CD4-positive, alpha-beta T cell treated with Interleukin-17A for 4 hours (primary cell): Measurements from ENCODE around the gene LCE3E.
"Not testable (repeated sequence)": the region's sequence is repeated elsewhere in the genome, so short reads cannot be mapped to it uniquely, and the experiment has no call there.

Experiments used
- DNase-seq: peaks from one replicate; pipeline ENCODE4 v3.0.0-alpha.2; 2020; ENCODE audit warnings: mixed read lengths

Gene LCE3E, protein sequence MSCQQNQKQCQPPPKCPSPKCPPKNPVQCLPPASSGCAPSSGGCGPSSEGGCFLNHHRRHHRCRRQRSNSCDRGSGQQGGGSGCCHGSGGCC

DNA sequence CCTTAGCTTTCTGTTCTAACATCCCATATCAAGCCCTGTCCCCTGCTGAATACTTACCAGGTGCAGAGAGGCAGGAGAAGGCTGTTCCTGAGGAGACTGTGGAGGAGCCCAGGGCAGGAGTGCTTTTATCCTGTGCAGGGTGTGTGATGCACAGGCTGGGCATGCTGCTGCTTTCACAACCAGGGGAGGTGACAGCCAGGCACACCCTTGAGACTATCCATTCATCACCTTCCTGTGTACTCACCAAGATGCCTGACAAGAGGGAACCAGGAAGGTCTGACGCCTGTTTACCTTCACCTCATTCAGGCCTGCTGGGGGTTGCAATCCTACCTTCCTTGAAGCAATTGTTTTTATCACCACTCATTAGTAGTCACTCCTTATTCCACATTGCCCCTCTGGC lies at the start of gene LCE3E:
TSS of gene LCE3E (minus strand) at position 100 of the 400 bp plus-strand sequence. CDS start 572 bp downstream, outside the sequence.
- no peak for DNase-seq

DNA sequence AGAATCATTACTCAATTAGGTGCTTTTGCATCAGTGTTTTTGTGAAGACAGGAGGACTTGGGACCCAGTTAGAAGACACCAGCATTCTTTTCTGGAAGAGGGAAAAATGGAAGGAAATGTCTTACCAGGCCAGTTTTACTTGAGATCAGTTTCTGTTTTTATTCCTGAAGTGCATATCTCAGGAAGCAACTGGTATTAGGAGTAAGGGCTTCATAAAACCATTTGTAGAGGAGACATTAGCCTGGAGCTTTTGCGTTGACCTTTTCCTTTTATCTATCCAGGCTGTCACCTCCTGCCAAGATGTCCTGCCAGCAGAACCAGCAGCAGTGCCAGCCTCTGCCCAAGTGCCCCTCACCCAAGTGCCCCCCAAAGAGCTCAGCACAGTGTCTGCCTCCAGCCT lies 46.9 kb upstream of the LCE3E start, which contains the start of gene LCE3B:
TSS of gene LCE3B (plus strand) at position 301 of the 400 bp plus-strand sequence. CDS start at position 301, 0 bp downstream.
- DNase-seq: no peak

DNA sequence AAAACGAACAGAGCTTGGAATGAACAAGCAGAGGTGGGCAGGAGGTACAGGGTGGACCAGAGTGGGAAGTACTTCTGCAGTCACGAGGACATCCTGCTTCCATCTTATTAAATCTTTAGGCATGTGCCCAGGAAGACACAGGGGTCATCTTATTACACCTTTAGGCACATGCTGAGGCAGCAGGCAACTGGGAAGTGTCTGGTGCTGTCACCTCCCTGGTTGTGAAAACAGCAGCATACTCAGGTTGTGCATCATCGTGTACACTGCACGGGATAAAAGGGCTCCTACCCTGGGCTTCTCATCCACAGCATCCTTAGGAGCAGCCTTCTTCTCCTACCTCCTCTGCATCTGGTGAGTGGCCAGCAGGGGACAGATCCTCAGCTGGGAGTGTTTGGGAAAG lies 33.4 kb upstream of the LCE3E start, which contains the start of gene LCE3C:
TSS of gene LCE3C (plus strand) at position 301 of the 400 bp plus-strand sequence. CDS start 498 bp downstream, outside the sequence.
- DNase-seq: no peak

DNA sequence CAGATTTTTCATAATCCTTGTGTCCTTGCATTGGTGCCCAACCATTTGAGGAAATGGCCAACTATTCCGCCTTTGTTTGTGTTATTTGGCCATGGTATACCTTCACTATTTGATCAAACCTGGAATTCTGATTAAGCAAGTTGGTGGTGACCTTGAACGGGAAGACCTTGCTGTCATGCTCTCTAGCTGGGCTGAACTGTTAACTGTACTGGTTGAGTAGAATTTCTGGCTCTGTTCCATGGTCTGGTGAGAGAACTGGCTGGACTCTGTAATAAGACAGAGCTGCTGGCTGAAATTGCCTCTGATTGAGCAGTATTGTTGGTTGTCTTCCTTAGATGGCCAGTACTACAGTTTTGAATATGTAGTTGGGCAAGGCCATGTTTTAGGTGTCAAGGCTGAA lies 30.4 kb upstream of the LCE3E start:
- no peak for DNase-seq

DNA sequence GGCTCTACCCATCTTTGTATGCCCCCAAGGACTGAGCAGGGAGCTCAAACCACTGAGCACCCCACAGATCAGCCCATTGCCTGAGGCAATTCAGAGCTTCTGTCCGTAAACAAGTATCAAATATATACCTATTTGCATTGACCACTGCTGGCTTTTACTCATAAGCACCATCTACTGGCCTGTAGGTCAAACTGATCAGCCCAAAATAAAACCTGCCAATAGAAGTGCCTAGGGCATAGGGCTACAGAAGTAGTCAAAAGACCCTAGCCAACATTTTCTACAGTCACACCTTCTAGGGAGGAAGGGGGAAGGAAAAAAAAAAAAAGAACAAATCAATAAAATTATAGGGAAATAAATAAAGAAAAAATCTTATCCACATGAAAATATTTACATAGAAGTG lies 19.0 kb upstream of the LCE3E start:
- no peak for DNase-seq

DNA sequence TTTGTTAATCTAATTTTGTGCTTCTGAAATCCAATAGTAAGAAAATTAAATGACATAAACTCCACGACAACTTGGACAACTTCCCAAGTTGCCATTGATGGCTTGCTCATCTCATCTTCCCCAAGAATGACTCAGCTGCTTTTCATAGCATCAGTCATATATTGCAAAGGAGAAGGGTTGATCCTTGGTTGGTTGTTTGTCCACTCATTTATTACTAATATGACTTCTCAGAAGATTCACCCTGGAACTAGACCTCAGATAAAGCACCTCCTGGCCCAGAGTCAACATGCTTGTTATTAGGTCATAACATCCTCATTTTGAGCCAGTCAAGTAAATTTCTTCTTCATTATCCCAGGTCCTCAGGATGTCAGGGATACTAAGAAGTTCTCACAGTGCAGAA lies 16.1 kb upstream of the LCE3E start:
- no peak for DNase-seq

DNA sequence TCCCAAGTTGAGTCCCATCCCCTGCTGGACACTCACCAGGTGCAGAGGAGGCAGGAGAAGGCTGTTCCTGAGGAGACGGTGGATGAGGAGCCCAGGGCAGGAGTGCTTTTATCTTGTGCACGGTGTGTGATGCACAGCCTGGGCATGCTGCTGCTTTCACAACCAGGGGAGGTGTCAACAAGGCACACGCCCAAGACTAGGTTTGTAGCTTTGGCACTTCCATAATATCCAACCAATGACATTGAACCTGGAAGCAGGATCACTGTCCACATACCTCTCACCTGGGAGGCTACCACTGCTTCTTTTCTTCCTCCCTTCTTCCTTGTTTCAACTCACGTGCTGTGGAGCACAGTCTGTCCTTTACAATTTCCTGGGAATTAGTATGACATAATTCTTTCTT lies 13.9 kb upstream of the LCE3E start, which contains the start of gene LCE3D:
TSS of gene LCE3D (minus strand) at position 84 of the 400 bp plus-strand sequence. CDS start 580 bp downstream, outside the sequence.
- no peak for DNase-seq

DNA sequence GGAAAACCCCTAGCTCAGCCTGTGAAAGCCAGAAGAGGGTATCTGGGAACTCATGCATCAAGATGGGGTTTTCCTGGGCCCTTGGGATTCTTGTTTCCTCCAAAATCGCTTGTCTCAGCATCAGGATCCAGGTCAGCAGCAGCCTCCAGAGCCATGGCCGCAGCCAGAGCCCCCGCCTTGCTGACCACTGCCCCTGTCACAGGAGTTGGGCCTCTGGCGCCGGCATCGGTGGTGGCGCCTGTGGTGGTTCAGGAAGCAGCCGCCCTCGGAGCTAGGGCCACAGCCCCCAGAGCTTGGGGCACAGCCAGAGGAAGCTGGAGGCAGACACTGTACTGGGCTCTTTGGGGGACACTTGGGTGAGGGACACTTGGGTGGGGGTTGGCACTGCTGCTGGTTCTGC lies 12.9 kb upstream of the LCE3E start:
- not testable (repeated sequence) for DNase-seq

DNA sequence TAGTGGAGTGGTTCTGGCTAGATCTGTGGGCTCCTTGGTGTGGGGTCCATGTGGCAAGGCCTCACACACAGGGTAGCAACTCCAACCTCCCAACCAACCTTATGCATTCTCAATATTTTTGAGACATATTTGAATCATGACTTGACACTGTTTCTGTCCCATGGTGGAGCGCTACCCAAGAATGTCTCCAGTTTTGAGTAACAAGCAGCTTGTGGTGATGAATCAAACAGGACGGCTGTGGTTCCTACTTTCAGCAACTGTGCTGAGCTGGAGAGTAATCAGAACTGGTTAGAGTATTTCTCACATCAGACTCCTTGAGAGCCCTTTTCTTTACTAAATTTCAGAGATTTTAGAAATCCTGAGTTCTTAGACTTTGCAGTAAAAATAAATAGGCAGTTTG lies 10.6 kb upstream of the LCE3E start:
- DNase-seq: no peak

DNA sequence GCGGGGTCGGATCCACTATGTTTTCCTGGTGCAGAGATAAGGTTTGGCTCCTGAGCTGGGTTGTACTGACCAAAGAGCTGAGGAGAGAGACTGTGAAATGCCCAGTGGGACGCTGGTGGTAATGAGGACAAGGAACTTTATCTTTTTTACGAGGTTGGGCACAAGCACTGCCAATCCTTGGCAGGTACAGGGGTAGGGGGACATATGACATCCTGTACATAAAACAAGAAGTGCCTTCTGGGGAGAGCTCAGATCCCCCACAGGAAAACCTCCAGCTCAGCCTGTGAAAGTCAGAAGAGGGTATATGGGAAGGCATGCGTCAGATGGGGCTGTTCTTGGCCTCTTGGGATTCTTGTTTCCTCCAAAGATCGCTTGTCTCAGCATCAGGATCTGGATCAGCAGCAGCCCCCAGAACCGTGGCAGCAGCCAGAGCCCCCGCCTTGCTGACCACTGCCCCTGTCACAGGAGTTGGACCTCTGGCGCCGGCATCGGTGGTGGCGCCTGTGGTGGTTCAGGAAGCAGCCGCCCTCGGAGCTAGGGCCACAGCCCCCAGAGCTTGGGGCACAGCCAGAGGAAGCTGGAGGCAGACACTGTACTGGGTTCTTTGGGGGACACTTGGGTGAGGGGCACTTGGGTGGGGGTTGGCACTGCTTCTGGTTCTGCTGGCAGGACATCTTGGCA lies 905 bp downstream of the LCE3E start:
- no peak for DNase-seq

DNA sequence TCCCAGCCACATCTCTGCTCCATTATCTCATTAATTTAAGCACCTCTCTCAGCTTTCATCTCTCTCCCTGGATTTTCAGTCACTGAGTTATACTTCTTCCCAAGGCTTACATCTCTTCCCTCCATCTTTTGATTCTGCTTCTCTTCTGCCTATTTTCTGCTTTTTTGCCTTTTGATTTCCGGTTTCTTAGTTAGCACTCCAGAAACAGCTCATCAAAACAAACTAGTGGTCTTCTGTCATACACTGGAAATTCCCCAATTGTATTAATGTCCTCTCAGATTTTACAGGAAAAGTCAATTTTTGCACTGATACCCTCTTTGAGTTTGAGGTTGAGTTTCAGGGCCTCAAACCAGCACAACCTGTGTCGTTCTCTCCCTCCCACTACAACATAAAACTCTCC lies 1.5 kb downstream of the LCE3E start:
- DNase-seq: no peak

DNA sequence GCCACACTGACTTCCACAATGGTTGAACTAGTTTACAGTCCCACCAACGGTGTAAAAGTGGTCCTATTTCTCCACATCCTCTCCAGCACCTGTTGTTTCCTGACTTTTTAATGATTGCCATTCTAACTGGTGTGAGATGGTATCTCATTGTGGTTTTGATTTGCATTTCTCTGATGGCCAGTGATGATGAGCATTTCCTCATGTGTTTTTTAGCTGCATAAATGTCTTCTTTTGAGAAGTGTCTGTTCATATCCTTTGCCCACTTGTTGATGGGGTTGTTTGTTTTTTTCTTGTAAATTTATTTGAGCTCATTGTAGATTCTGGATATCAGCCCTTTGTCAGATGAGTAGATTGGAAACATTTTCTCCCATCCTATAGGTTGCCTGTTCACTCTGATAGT lies 18.2 kb downstream of the LCE3E start:
- DNase-seq: not testable (repeated sequence)

DNA sequence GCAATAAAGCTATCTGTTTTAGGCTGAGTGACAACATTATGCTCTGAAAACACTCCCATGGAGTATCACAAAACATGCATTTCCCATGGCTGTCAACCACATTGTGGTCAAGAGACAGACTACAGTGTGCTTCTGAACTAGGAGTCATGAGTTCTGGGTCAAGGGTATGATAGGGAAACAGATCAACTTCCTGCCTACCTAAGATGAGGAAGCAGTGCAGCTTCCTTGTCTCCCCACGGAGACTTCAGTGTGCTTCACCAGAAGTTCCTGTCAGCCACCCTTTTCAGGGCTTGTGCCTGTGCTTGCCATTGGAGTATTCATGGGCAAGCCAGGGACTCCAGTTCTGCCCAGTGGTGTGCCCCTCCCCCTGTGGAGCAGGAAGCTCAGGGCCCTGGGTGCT lies 19.9 kb downstream of the LCE3E start:
- no peak for DNase-seq

DNA sequence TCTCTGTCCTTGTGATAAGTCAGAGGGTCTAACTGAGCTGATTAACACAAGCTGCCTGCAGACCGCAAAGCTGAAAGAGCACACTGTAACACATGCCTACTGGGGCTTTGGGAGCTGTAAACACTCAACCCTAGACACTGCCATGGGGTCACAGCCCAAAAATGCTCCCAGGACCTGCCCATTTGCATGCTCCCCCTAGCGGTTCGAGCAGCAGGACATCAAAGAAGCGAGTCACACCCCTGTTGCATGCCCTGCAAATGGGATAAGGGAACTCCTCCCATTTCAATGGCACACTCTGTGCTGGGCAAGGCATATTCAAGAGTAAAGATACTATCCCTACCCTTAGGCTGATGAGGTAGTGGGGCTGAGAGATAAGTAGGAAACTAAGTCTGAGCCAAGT lies 22.8 kb downstream of the LCE3E start:
- DNase-seq: no peak

DNA sequence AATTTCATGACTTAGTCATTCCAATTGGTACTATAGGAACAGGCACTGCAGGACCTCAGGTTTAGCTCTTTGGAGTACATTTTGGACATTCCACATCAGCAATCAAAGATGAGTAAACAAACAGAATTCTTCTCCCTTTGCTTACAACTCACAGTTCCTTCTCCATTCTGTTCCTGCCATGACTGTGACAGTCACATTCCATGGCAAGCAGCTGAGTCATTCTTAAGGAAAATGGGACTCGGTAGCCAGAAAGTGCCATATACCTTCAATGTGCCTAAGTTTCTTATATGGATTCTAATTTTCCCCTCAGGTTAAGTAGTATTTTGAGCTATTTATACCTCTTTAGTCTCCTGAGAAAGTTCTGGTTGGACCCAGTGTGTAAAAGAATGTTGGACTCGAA lies 26.7 kb downstream of the LCE3E start:
- no peak for DNase-seq

DNA sequence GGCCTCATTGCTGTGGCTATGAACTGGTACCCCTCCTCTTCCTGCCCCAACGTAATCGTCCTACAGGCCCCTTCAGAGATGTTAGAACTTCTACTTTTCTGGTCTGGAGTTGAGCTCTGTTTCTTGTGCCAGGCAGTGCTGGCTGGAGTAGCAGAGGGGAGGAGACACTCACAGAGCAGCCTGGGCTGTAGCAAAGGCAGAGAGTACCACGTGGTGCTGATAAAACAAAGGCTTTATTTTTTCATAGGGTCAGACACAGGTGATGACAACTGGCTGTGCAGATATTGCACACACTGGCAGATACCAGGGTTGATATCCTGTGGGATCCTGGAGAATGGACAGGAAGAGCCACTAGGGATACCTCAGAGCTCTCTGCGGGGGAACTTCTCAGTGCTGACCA lies 29.1 kb downstream of the LCE3E start:
- no peak for DNase-seq

DNA sequence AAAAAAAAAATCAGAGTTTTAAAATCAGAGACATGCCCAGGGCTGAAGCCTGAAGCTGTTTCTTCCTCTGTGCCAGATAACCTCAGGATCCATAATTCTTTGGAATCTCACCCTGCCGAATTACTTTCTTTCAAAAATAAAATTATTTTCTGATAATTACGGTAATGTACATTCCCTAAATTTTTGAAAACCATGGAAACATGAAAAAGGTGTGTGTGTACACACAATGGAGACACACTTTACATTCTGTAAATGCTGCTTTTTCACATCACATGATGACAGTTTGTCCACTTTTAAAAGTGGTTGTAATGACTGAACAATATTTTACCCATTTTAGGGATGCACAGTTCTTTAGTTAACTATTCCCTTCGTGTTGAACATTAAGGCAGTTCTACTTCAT lies 30.8 kb downstream of the LCE3E start:
- no peak for DNase-seq

DNA sequence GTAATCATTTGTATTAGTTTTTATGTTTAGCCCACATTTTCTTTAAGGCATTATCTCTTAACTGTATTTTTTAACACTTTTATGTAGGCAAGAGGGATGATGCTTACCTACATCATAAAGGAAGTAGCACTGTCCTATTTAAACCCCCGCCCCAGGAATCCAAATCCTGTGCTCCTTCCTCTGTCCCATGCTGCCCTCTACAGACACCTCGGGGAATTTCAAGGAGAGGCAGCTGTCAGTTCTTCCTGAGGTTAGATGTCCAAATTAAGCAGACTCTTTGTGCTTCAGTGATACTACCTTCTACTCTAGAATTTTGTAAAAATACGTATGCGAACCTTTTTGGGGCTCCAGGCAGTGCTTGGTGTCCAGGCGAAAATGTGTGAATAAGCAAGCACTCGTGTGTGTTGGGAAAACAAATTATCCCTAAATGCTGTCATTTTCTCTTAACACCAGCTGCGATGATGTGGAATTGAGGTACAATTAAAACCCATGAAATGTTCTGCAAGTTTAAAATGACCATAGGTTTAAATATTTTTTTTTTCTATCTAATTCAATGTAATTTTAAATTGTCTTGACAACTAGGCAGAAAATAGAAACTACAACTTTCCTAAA lies 33.1 kb downstream of the LCE3E start:
- DNase-seq: no peak

DNA sequence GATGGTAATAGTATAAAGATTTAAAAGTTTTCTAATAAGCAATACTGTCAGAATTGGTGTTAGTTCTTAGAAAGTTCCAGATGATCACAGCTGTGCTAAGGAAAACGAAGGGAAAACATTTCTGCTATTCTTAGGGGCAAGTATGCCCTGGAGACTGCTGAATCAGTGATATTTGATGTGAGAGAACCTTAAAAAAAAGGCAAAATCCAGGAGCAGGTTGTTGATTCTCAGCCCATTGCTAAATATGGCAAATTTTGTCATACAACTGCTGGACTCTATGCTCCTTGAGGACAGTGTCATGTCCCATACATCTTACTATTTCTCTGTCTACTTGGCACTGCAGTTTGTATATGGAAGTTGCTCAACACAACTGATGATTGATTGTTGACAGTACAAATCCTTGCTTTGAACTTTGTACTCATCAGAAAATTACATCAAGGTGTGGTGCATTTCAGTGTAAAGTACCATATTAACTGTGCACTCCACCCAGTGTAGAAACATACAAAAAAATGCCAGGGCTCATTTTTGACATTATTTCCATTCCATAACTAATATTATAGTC lies 41.4 kb downstream of the LCE3E start:
- DNase-seq: no peak

DNA sequence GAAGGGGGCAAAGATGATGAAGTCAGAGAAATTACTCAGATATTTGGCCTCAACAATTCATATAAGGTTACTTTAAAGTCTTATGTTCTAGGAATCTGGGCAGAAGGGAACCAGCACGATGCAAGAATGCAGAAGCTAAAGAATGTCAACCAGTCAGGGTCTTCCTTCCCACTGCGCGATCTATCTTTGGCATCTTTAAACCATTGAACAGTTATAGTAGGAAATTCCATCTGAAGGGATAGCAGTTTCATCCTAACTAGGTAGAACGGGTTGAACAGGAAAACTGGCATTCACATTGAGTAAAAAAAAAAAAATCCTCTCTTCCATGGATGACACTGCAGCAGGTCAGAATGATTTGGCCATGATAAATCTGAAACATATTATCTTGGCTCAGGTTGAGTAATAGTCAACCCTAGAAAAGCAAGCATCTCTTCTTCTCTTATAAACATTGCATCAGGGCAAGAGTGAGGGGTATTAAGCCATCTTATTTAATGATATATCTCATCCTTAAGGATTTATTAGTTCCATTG lies 46.0 kb downstream of the LCE3E start:
- no peak for DNase-seq

DNA sequence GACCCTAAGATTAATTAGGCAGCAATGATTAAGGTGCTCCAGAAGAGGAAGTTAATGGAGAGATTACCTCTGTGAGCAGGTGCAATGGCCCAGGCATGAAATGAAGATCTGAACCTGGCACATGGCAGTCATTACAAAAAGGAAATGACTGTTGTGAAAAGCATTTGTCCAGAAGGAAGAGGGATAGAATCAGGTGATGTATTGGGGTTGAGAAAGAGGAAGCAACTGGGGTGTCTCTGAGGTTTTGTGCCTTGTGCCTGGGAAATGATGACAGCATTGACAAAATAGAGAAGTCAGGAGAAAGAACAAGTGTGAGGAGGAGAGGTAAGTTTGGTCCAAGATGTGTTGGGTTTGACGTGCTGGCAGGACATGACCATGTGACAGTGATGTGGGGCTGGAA lies 46.7 kb downstream of the LCE3E start:
- DNase-seq: no peak

DNA sequence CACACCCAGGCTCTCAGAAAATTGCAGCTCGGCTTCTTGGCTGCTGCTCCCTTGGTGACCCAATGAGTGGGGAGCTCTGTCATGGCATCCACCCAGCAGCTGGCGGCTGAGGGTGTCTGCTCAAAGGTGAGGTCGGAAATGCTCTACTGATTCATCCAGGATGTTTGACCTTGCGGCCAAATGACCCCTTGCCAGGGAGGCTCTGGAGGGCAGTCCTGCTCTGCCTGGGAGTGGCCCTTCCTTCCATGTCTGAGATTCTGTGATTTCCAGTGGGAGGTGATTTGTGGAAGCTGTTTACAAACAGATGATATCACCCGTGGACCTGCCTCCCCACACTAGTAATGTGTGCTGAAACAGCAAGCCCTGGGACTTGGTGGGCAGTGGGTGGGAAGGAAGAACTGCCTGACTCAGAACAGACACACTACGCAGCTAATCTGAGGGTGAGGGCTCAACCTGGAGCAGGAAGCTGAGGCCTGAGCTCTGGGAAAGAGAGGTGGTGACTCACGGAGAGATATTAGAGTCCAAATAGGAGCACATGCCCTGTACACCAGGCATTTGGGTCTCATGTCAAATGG lies 49.3 kb downstream of the LCE3E start:
- no peak for DNase-seq

DNA sequence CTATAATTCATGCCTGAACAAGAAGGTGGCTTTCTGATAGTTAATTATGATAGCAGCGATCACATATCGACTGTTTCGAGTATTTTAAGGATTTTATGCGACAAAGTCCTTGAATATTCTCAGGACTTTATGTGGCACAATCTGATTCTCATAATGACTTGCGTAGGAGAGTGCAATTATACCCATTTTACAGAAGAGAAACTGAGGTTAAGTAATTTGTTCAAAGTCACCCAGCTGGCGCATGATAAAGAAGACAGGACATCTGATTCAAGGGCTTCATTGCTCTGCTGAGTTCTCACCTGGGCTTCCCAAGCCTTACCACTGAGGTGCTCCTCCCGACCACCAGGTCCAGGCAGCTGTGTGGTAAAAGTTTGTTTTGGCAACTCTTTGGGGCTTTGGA lies 50.5 kb downstream of the LCE3E start:
- DNase-seq: no peak
